Sigmoid colon (tissue), 7 donors: ENCODE data around the gene IQGAP2. TPM values are rescaled to one million over a fixed set of nuclear protein-coding genes. Genes with fewer than 3 reads are reported as not detected.

ENCODE experiments used
- DNase-seq: peaks from one replicate; pipeline ENCODE4 v3.0.0-alpha.2; 2019
- H3K27ac ChIP-seq, 4 donors: fragments of 200-600 bp; sonication (generic); one replicate each; pipeline ENCODE4 v1.5.1; 2016 to 2019; ENCODE audit warnings: mild to moderate bottlenecking in 1 of 4
- H3K27me3 ChIP-seq, 3 donors: fragments of 200-600 bp; sonication (generic); one replicate each; pipeline ENCODE4 v1.5.1; 2019; ENCODE audit warnings: mild to moderate bottlenecking in 1 of 3
- H3K36me3 ChIP-seq, 4 donors: fragments of 200-600 bp; sonication (generic); one replicate each; pipeline ENCODE4 v1.5.1; 2016 to 2019
- H3K4me1 ChIP-seq, 4 donors: fragments of 200-600 bp; sonication (generic); one replicate each; pipeline ENCODE4 v1.5.1; 2017 to 2019
- H3K4me3 ChIP-seq, 4 donors: fragments of 200-600 bp; sonication (generic); one replicate each; pipeline ENCODE4 v1.5.1; 2017 to 2019; ENCODE audit warnings: mild to moderate bottlenecking in 2 of 4, moderate library complexity in 1 of 4
- H3K9me3 ChIP-seq, 4 donors: fragments of 200-600 bp in 3 of 4; sonication (generic) in 3 of 4; one replicate each; pipeline versions ENCODE4 v1.5.1 to v1.6.1; 2013 to 2019
- CTCF ChIP-seq, 4 experiments: fragments of 450-650 bp in 3 of 4; fragments of 200-600 bp in 1 of 4; IDR thresholded peaks; one replicate each; pipeline ENCODE4 v1.5.1; 2016 to 2019; ENCODE audit warnings: antibody characterized with exemption in 4 of 4, mild to moderate bottlenecking in 3 of 4, moderate library complexity in 2 of 4
- EP300 ChIP-seq, 4 donors: sonication (generic); formaldehyde crosslinking; IDR thresholded peaks; one replicate each; pipeline ENCODE4 v1.6.1; 2017; ENCODE audit warnings: antibody characterized with exemption in 4 of 4
- POLR2A ChIP-seq, 2 donors: fragments of 450-650 bp; IDR thresholded peaks; one replicate each; pipeline ENCODE4 v1.6.1; 2016; ENCODE audit warnings: antibody characterized with exemption in 2 of 2, mild to moderate bottlenecking in 2 of 2, moderate library complexity in 2 of 2
- POLR2AphosphoS5 ChIP-seq, 4 donors: sonication (generic); formaldehyde crosslinking; IDR thresholded peaks; one replicate each; pipeline ENCODE4 v1.6.1; 2017; ENCODE audit warnings: antibody characterized with exemption in 4 of 4
- WGBS, 2 donors: extraction: QIAGEN DNeasy Blood & Tissue Kit; methylation state at CpG; one replicate each; pipeline ENCODE4 v1.1.7; 2013; 5-methylcytosine and 5-hydroxymethylcytosine counted together
- intact Hi-C: fragments of 100-400 bp; cut with DNase I; formaldehyde crosslinking; loops from one replicate; pipeline ENCODE4 v1.15.1; 2023
- polyA plus RNA-seq, 3 donors: library from polyadenylated mRNA; stranded (reverse); fragments of 200-250 nt; gene quantifications; one replicate each; pipeline ENCODE4 v1.2.3, GENCODE V29; 2013
- total RNA-seq, 4 donors: library from RNA; depleted of rRNA; stranded (reverse); fragments of >200 nt; gene quantifications; one replicate each; pipeline ENCODE4 v1.1.0, GENCODE V29; 2016
- donor health status: healthy with polysubstance abuse.
- donor health status: Bipolar disorder and iron deficiency.
- donor health status: healthy.

The IQGAP2 gene
- total and polyA plus RNA-seq, 7 donors: 15.0 to 85.3 (median 24.6) TPM

GRCh38 chr5:76483433-76483832, 80.3 kb downstream of the IQGAP2 start:
- Histone ChIP-seq H3K27me3 (no peaks in the 10 kb centered on the region), H3K4me3 (no peak overlapping the region), H3K27ac (no peak overlapping the region), H3K4me1 (no peaks in the 10 kb centered on the region), H3K9me3 (no peaks in the 10 kb centered on the region), H3K36me3 (no peaks in the 10 kb centered on the region)
- 75 to 87% methylated on average over 5 of the region's 5 CpGs for WGBS, 2 donors
- intact Hi-C loops: no loop called here
- no peak for DNase-seq
- no peak for TF ChIP-seq POLR2AphosphoS5 (IDR thresholded peaks at IDR 0.05)
- no peak for TF ChIP-seq POLR2A (IDR thresholded peaks at IDR 0.05)
- no peak for TF ChIP-seq CTCF (IDR thresholded peaks at IDR 0.05)

GRCh38 chr5:76483881-76484280, 80.8 kb downstream of the IQGAP2 start:
- TF ChIP-seq EP300 (IDR thresholded peaks at IDR 0.05): no peak
- no peak for TF ChIP-seq CTCF (IDR thresholded peaks at IDR 0.05)
- TF ChIP-seq POLR2A (IDR thresholded peaks at IDR 0.05): no peak
- TF ChIP-seq POLR2AphosphoS5 (IDR thresholded peaks at IDR 0.05): no peak
- Histone ChIP-seq H3K27ac (no peak overlapping the region), H3K9me3 (no peaks in the 10 kb centered on the region), H3K36me3 (no peaks in the 10 kb centered on the region), H3K4me1 (no peaks in the 10 kb centered on the region), H3K27me3 (no peaks in the 10 kb centered on the region), H3K4me3 (no peak overlapping the region)
- no peak for DNase-seq
- intact Hi-C loops: no loop called here
- whole genome bisulfite sequencing, 2 donors: 77 to 82% methylated on average over 4 of the region's 4 CpGs

- DNase-seq: no peak
- Histone ChIP-seq H3K27ac (no peak overlapping the region), H3K36me3 (no peaks in the 10 kb centered on the region), H3K4me3 (no peak overlapping the region), H3K27me3 (no peaks in the 10 kb centered on the region), H3K4me1 (no peaks in the 10 kb centered on the region), H3K9me3 (no peaks in the 10 kb centered on the region)
- intact Hi-C loops: no loop called here
- TF ChIP-seq POLR2A (IDR thresholded peaks at IDR 0.05) (no peak), POLR2AphosphoS5 (IDR thresholded peaks at IDR 0.05) (no peak), CTCF (IDR thresholded peaks at IDR 0.05) (no peak), EP300 (IDR thresholded peaks at IDR 0.05) (no peak)
Observed at GRCh38 chr5:76485511-76485910, 82.4 kb downstream of the IQGAP2 start.

GRCh38 chr5:76487386-76487785, 84.3 kb downstream of the IQGAP2 start:
- 98% methylated on average over 4 of the region's 4 CpGs for WGBS, 2 donors

More at GRCh38 chr5:76487386-76487785, 84.3 kb downstream of the IQGAP2 start:
- TF ChIP-seq POLR2A (IDR thresholded peaks at IDR 0.05) (no peak), CTCF (IDR thresholded peaks at IDR 0.05) (no peak), POLR2AphosphoS5 (IDR thresholded peaks at IDR 0.05) (no peak), EP300 (IDR thresholded peaks at IDR 0.05) (no peak)
- no peaks in the 10 kb centered on the region for H3K9me3 ChIP-seq
- no peak overlapping the region for H3K27ac ChIP-seq
- no peaks in the 10 kb centered on the region for H3K36me3 ChIP-seq
- intact Hi-C loops: no loop called here
- no peaks in the 10 kb centered on the region for H3K4me1 ChIP-seq
- H3K27me3 ChIP-seq: no peaks in the 10 kb centered on the region
- no peak overlapping the region for H3K4me3 ChIP-seq
- DNase-seq: no peak
